GM12865 (cell line): Measurements from ENCODE around the gene ZNF367.
A peak's percentile ranks its signal among the peaks of the same experiment; 100 is the strongest.

ENCODE experiments used
- DNase-seq: peaks from one replicate; pipeline ENCODE4 v3.0.0; 2010; ENCODE audit warnings: low read depth
- H3K4me3 ChIP-seq: 2 replicates; pipeline ENCODE4 v1.5.1; 2011; ENCODE audit warnings: mild to moderate bottlenecking, low read depth, low read length, control low read depth
- TF ChIP-seq, protein P1 (sequence below): IDR thresholded peaks from 2 replicates; pipeline ENCODE4 v1.5.1; 2011; ENCODE audit warnings: low read length, control low read depth, low read depth, inconsistent platforms; ENCODE audit not compliant: insufficient read depth; ENCODE audit errors: missing control alignments

The ZNF367 gene

DNA sequence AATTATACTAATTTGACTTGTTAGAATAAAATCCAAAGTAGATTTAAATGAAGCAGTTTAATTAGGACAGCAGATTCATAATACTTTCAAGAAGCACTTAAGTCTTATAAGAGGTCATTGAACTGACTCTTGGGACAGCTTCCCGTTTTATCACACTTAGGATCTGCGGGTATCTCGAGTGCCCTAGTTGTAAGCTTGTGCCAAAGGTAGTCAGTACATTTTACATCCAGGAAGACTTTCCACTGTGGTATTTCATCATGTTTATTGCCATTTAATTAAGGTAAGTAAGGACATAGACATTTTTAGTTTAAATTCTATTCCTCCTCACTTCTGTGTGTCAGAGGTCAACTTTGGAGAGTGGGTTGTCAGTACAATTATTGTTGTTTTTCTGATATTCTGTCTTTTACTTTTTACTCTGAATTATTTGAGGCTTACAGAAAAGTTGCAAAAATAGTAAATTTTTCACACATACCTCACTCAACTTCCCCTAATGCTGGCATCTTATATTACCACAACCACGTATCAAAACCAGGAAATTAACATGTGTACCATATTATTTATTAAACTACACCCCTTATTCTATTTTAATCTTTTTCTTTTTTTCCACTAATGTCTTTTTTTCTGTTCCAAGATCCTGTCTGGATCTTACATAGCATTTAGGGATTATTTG is 7.5 kb upstream of the ZNF367 start:
- no peak for DNase-seq
- TF ChIP-seq, protein P1, sequence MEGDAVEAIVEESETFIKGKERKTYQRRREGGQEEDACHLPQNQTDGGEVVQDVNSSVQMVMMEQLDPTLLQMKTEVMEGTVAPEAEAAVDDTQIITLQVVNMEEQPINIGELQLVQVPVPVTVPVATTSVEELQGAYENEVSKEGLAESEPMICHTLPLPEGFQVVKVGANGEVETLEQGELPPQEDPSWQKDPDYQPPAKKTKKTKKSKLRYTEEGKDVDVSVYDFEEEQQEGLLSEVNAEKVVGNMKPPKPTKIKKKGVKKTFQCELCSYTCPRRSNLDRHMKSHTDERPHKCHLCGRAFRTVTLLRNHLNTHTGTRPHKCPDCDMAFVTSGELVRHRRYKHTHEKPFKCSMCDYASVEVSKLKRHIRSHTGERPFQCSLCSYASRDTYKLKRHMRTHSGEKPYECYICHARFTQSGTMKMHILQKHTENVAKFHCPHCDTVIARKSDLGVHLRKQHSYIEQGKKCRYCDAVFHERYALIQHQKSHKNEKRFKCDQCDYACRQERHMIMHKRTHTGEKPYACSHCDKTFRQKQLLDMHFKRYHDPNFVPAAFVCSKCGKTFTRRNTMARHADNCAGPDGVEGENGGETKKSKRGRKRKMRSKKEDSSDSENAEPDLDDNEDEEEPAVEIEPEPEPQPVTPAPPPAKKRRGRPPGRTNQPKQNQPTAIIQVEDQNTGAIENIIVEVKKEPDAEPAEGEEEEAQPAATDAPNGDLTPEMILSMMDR, result no peak
- H3K4me3 ChIP-seq, result no peak overlapping the region

DNA sequence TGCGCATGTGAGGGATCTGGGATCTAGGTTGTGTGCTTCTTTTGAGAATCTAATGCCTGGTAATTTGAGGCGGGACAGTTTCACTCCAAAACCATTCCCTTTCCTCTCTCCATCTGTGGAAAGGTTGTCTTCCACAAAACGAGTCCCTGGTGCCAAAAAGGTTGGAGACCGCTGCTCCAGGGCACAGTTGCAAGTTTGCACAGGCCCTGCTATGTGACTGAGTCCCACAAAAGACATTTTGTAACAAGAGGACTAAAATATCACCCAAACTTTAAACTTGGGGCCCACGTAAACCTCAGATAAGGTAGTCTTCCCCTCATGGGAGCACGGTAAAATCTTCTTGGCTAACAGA is 5.8 kb upstream of the ZNF367 start:
- no peak overlapping the region for H3K4me3 ChIP-seq
- TF ChIP-seq, protein P1, result no peak
- DNase-seq, result no peak

GRCh38 chr9:96423322-96423984 is 5.3 kb upstream of the ZNF367 start:
- TF ChIP-seq, protein P1, result no peak
- H3K4me3 ChIP-seq, result no peak overlapping the region
- no peak for DNase-seq

DNA sequence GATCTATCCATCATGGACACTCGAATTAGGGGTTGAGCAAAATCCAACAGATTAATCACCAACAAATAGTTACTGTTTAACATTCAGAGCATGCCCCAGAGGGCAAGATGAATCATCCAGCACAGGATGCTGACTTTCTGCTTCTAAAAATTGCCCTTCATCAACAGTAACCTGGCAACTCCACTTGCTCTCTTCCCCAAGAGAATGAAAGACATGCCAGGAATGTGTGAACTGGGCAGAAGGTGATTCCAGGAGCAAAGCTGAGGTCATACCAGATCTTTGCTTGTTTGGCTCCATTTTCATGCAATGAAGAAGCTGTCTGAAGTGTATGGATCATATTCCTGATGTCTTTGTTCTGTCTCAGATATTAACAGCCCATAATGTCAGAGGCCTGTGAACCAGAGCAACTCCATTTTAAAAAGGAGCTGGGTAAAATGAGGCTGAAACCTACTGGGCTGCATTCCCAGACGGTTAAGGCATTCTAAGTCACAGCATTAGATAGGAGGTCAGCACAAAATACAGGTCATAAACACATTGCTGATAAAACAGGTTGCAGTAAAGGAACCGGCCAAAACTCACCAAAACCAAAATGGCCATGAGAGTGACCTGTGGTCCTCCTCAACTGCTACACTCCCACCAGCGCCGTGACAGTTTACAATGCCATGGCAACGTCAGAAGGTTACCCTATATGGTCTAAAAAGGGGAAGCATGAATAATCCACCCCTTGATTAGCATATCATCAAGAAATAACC is 2.5 kb upstream of the ZNF367 start:
- peak overlapping the region; percentile 98 for H3K4me3 ChIP-seq
- DNase-seq, result peak; percentile 70
- TF ChIP-seq, protein P1, result no peak

DNA sequence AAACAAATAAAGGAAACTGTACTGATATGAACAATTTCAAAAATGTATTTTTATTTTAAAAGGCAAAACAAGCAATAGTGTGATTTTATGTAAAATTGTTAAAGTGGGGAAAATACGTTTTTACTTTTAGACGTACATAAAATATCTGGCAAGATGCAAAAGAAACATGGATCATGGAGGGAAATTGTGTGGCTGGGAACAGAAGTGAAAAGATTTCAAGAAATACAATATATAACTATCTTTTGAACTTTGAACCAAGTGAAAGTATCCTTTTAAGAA is 1.5 kb upstream of the ZNF367 start:
- TF ChIP-seq, protein P1, result no peak
- peak overlapping the region; percentile 98 for H3K4me3 ChIP-seq
- DNase-seq, result no peak

GRCh38 chr9:96418920-96419690 is 935 bp upstream of the ZNF367 start:
- TF ChIP-seq, protein P1, result no peak
- DNase-seq, result peak; percentile 88
- H3K4me3 ChIP-seq, result peak overlapping the region; percentile 98
